ENCODE measurements around the gene SEC23B.
"Not testable (repeated sequence)": the region's sequence is repeated elsewhere in the genome, so short reads cannot be mapped to it uniquely, and the experiment has no call there.

The SEC23B gene

GRCh38 chr20:18507218-18508191 lies at the start of gene SEC23B:
Gene SEC23B, plus strand, starts transcription at chr20:18507940. Its CDS starts 2,896 bp downstream, at chr20:18510836.
- Mint-ChIP-seq H3K36me3 (peaks cover 12% of the 10 kb centered on the region), H3K4me3 (peak within 1 kb of the TSS; percentile 99), H3K27me3 (no peaks in the 10 kb centered on the region), H3K4me1 (peaks cover 15% of the 10 kb centered on the region), H3K27ac (peak within 1 kb of the TSS; percentile 99), H3K9me3 (no peaks in the 10 kb centered on the region)
- peak; percentile 93 to 96 for DNase-seq (ENCODE audit: low spot score in 2 of 2)
- ATAC-seq (ENCODE audit: low read depth), result peak; percentile 79

GRCh38 chr20:18465536-18466200 lies 42.1 kb upstream of the SEC23B start:
- Mint-ChIP-seq H3K9me3 (no peaks in the 10 kb centered on the region), H3K27me3 (no peaks in the 10 kb centered on the region), H3K4me1 (peaks cover 16% of the 10 kb centered on the region), H3K36me3 (peaks cover 4% of the 10 kb centered on the region), H3K4me3 (peak overlapping the region; percentile 39), H3K27ac (peak overlapping the region; percentile 96)
- DNase-seq (ENCODE audit: low spot score in 2 of 2) (no peak), ATAC-seq (ENCODE audit: low read depth) (no peak)

GRCh38 chr20:18466574-18466893 lies 41.2 kb upstream of the SEC23B start:
- H3K4me3 Mint-ChIP-seq, result peak overlapping the region; percentile 90
- peaks cover 16% of the 10 kb centered on the region for H3K4me1 Mint-ChIP-seq
- peak overlapping the region; percentile 96 for H3K27ac Mint-ChIP-seq
- H3K36me3 Mint-ChIP-seq, result peaks cover 4% of the 10 kb centered on the region
- ATAC-seq (ENCODE audit: low read depth), result peak; percentile 1
- DNase-seq (ENCODE audit: low spot score in 2 of 2), result no peak
- H3K27me3 Mint-ChIP-seq, result no peaks in the 10 kb centered on the region
- H3K9me3 Mint-ChIP-seq, result no peaks in the 10 kb centered on the region

- no peaks in the 10 kb centered on the region for H3K9me3 Mint-ChIP-seq
- DNase-seq (ENCODE audit: low spot score in 2 of 2), result peak; percentile 84 to 86
- H3K36me3 Mint-ChIP-seq, result peaks cover 4% of the 10 kb centered on the region
- H3K4me1 Mint-ChIP-seq, result peaks cover 16% of the 10 kb centered on the region
- no peaks in the 10 kb centered on the region for H3K27me3 Mint-ChIP-seq
- peak within 1 kb of the TSS; percentile 90 for H3K4me3 Mint-ChIP-seq
- H3K27ac Mint-ChIP-seq, result peak within 1 kb of the TSS; percentile 96
- ATAC-seq (ENCODE audit: low read depth), result peak; percentile 88
These were observed 40.6 kb upstream of the SEC23B start, which contains the start of the genes DZANK1 and POLR3F for GRCh38 chr20:18466894-18467730. Gene DZANK1, minus strand, starts transcription at chr20:18467030. Its CDS starts 1,672 bp downstream, at chr20:18465358. Gene POLR3F, plus strand, starts transcription at chr20:18467390. Its CDS starts 117 bp downstream, at chr20:18467507.

- no peaks in the 10 kb centered on the region for H3K27me3 Mint-ChIP-seq
- H3K4me1 Mint-ChIP-seq, result no peaks in the 10 kb centered on the region
- H3K9me3 Mint-ChIP-seq, result no peaks in the 10 kb centered on the region
- no peak overlapping the region for H3K27ac Mint-ChIP-seq
- ATAC-seq (ENCODE audit: low read depth) (no peak), DNase-seq (ENCODE audit: low spot score in 2 of 2) (no peak)
- no peak overlapping the region for H3K4me3 Mint-ChIP-seq
- H3K36me3 Mint-ChIP-seq, result peaks cover 26% of the 10 kb centered on the region
These were observed 30.5 kb upstream of the SEC23B start for GRCh38 chr20:18477218-18477617.

- peaks cover 30% of the 10 kb centered on the region for H3K36me3 Mint-ChIP-seq
- ATAC-seq (ENCODE audit: low read depth) (no peak), DNase-seq (ENCODE audit: low spot score in 2 of 2) (no peak)
- no peak overlapping the region for H3K27ac Mint-ChIP-seq
- no peaks in the 10 kb centered on the region for H3K9me3 Mint-ChIP-seq
- H3K4me1 Mint-ChIP-seq, result no peaks in the 10 kb centered on the region
- H3K27me3 Mint-ChIP-seq, result no peaks in the 10 kb centered on the region
- no peak overlapping the region for H3K4me3 Mint-ChIP-seq
These were observed 29.9 kb upstream of the SEC23B start for GRCh38 chr20:18477821-18478220.

- H3K4me1 Mint-ChIP-seq, result no peaks in the 10 kb centered on the region
These were observed 26.1 kb upstream of the SEC23B start for GRCh38 chr20:18481596-18481995.

GRCh38 chr20:18488301-18488700 lies 19.4 kb upstream of the SEC23B start:
- Mint-ChIP-seq H3K27me3 (no peaks in the 10 kb centered on the region), H3K27ac (no peak overlapping the region), H3K4me3 (no peak overlapping the region), H3K4me1 (no peaks in the 10 kb centered on the region), H3K36me3 (peaks cover 28% of the 10 kb centered on the region), H3K9me3 (no peaks in the 10 kb centered on the region)
- DNase-seq (ENCODE audit: low spot score in 2 of 2), result no peak
- no peak for ATAC-seq (ENCODE audit: low read depth)

More at GRCh38 chr20:18481596-18481995, 26.1 kb upstream of the SEC23B start:
- Mint-ChIP-seq H3K27ac (no peak overlapping the region), H3K36me3 (peaks cover 24% of the 10 kb centered on the region), H3K4me3 (no peak overlapping the region), H3K9me3 (no peaks in the 10 kb centered on the region), H3K27me3 (no peaks in the 10 kb centered on the region)
- ATAC-seq (ENCODE audit: low read depth), result no peak
- DNase-seq (ENCODE audit: low spot score in 2 of 2), result no peak

GRCh38 chr20:18496042-18496441 lies 11.7 kb upstream of the SEC23B start:
- Mint-ChIP-seq H3K27me3 (no peaks in the 10 kb centered on the region), H3K36me3 (peaks cover 9% of the 10 kb centered on the region), H3K27ac (peak overlapping the region; percentile 89), H3K4me3 (peak overlapping the region; percentile 99), H3K9me3 (no peaks in the 10 kb centered on the region), H3K4me1 (peaks cover 5% of the 10 kb centered on the region)
- ATAC-seq (ENCODE audit: low read depth) (no peak), DNase-seq (ENCODE audit: low spot score in 2 of 2) (no peak)

- no peaks in the 10 kb centered on the region for H3K9me3 Mint-ChIP-seq
- H3K27me3 Mint-ChIP-seq, result peaks cover 2% of the 10 kb centered on the region
- ATAC-seq (ENCODE audit: low read depth) (peak; percentile 96), DNase-seq (ENCODE audit: low spot score in 2 of 2) (peak; percentile 57 to 62)
- H3K36me3 Mint-ChIP-seq, result peaks cover 7% of the 10 kb centered on the region
- peak within 1 kb of the TSS; percentile 99 for H3K4me3 Mint-ChIP-seq
- peaks cover 5% of the 10 kb centered on the region for H3K4me1 Mint-ChIP-seq
- H3K27ac Mint-ChIP-seq, result peak within 1 kb of the TSS; percentile 89
These were observed 10.8 kb upstream of the SEC23B start, which contains the start of gene RBBP9 for GRCh38 chr20:18496740-18497592. Gene RBBP9, minus strand, starts transcription at chr20:18497225. Its CDS starts 58 bp downstream, at chr20:18497167.

- peak overlapping the region; percentile 89 for H3K27ac Mint-ChIP-seq
- no peak for DNase-seq (ENCODE audit: low spot score in 2 of 2)
- H3K4me1 Mint-ChIP-seq, result peaks cover 5% of the 10 kb centered on the region
These were observed 10.1 kb upstream of the SEC23B start for GRCh38 chr20:18497603-18498002.

GRCh38 chr20:18501672-18502071 lies 6.1 kb upstream of the SEC23B start:
- not testable (repeated sequence) for H3K9me3 Mint-ChIP-seq; H3K4me3 Mint-ChIP-seq; H3K27me3 Mint-ChIP-seq; H3K4me1 Mint-ChIP-seq; H3K36me3 Mint-ChIP-seq; DNase-seq (ENCODE audit: low spot score in 2 of 2); H3K27ac Mint-ChIP-seq; ATAC-seq (ENCODE audit: low read depth)

More at GRCh38 chr20:18497603-18498002, 10.1 kb upstream of the SEC23B start:
- Mint-ChIP-seq H3K36me3 (peaks cover 5% of the 10 kb centered on the region), H3K9me3 (no peaks in the 10 kb centered on the region), H3K4me3 (peak overlapping the region; percentile 99), H3K27me3 (peaks cover 4% of the 10 kb centered on the region)
- ATAC-seq (ENCODE audit: low read depth), result no peak
